GM21390 (cell line): ENCODE data around the gene ACTR5.
"Not testable (repeated sequence)": the region's sequence is repeated elsewhere in the genome, so short reads cannot be mapped to it uniquely, and the experiment has no call there.

Experiments used
- ATAC-seq: cut with Tn5 transposase; IDR thresholded peaks from one replicate; pipeline ENCODE4 v1.9.1; 2021; ENCODE audit not compliant: unreplicated experiment

ACTR5 gene

DNA sequence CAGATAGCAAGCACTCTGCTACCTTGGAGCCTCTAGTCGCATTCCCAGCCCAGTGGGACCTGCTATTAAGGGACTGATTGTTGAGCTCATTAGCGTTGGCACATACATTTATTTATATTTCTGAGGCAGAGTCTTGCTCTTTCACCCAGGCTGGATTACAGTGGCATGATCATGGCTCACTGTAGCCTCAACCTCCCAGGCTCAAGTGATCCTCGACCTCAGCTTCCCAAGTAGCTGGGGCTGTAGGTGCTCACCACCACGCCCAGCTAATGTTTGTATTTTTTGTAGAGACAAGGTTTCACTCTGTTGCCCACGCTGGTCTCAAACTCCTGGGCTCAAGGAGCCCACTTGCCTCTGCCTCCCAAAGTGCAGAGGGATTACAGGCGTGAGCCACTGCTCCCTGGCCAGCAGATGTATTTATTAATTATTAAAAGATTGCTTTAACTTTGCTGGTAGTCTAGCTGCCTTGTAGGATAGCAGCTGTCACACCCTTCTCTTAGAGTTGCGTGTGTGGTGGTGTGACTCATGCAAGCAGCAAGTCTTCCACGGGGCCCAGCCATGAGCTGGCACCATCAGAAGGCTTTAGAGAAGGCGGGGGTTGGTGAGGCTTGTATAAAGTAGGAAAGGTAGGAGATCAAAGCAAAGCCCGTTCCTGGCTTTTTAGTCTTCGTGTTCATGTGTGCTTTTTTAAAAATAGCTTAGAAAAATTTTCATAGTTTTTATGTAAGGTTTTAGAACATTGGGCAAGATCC, 16.5 kb downstream of the ACTR5 start:
- no peak for ATAC-seq

DNA sequence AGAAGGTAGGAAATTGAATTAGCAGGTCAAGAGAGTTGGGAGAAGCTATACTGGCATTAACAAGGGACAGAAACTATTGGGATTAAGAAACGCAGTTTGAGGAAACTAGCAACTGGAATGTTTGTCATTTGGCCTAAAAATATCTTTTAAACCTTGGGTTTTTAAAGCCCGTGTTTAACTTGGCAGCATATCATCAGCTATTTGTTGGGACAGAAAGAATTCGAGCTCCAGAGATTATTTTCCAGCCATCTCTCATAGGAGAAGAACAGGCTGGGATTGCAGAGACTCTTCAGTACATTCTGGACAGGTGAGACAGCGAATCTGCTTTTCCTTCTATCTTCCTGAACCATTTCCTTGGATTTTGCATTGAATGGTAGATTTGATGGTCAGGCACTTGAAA, 17.8 kb downstream of the ACTR5 start:
- ATAC-seq, result no peak

DNA sequence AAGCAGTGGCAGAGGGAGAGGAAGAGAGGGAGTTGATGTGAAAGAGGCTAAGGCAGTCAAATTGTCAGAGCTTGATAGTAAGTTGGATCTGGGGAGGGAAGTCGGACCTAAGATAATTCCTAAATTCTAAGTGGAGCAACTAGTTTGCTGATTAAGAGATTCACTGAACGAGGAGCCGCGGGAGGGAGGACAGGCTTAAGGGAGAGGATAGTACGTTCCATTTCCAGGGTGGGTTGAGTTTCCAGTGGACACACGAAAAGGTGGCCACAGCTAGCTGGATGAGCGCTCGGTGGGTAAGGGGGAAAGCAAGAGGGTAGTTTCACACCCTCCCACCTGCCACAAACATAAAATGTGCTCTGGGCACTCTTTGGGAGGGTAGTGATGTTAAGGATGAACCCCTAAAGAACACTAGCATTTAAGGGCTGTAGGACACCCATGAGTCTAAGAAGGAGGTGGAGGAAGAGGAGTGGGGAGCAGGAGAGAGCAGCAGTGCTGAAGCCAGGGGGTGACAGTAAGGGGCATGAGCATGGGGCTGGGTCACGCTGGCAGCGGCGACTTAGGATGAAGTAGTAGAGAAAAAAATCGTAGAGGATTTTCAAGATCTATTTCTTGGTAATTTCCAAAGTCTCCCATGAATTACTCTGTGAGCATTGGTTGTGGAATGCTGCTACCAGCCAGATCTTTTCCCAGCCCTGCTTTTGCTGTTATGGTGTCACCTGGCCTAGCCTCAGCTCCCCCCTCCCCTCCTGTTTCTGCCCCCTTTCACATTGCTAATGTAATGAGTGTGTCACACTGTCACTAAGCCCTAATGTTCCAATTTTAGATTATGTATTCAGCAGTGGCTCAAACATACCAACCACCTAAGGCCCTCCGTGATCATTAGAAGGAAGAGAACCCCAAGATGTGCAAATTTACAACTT, 21.4 kb downstream of the ACTR5 start:
- no peak for ATAC-seq

DNA sequence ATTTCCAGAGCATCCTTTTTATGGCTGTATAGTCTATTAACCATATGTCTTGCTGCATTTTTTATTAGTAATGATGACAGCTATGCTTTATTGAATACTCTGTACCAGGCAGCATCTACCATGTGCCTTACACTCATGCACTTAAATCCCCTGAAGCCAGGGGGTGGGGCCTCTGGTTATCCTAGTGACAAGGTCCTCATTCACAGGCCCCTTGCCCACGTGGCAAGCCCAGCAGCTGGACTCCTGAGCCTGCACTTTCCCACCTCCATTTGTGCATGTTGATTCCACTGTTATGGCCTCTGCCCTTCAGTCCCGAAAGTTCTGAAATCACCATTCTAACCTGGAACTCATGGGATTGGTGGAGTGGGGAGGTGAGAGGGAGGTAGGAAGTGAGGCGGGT, 22.3 kb downstream of the ACTR5 start:
- ATAC-seq, result no peak

DNA sequence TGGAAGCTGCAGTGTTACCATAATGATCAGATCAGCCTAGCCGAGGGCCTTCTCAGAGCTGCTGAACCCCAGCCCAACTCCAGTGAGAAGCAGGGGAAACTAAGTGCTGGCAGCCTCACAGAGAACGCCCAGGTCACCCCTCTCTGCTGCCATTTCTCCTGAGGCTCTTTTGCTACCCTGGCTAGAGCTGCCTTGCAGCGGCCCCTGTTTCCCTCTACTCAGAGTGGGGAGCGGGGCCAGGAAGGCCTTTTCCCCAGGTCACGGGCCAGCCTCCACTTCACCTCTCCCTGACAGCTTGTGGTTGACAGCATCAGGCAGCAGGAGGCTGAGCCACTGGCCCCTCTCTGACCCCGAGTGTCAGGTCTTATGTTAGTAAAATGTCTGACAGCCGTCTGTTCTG, 22.7 kb downstream of the ACTR5 start:
- no peak for ATAC-seq

DNA sequence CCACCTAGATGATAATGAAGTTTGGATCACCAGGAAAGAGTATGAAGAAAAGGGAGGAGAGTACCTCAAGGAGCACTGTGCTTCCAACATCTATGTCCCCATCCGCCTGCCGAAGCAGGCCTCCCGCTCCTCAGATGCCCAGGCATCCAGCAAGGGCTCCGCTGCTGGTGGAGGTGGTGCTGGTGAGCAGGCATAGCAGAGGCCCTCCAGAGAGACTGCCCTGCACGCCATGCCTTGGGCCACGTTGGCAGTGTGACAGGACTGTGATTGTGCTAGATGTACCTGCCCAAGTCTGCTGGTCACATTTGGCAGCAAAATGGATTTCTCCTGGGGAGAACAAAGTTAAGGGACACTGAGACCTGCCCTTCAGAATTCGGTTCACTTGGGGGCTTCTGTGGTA, 23.4 kb downstream of the ACTR5 start:
- no peak for ATAC-seq

DNA sequence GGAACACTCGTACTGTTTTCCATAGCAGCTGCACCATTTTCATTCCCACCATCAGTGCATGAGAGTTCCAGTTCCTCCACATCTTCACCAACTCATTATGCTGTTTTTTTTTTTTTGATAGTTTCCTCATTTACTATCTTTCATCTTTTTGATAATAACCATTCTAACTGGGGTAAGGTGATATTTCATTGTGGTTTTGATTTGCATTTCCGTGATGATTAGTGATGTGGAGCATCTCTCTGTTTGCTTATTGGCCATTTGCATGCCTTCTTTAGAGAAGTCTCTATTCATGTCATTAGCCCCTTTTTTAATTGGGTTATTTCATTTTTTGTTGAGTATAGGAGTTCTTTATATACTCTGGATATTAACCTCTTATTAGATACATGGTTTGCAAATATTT, 25.9 kb downstream of the ACTR5 start:
- ATAC-seq, result no peak

DNA sequence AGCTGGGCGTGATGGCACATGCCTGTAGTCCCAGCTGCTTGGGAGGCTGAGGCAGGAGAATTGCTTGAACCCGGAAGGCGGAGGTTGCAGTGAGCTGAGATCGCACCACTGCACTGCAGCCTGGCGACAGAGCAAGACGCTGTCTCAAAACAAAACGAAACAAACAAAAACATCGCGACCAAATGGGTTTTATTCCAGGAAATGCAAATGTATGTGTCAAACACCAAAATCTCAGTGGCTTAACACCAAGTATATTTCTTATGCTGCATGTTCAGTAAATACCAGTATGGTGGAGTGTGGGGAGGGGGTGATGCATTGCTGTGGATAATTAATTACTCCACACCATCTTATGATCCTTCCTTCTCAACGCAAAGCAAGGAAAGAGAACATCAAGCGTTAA, 28.1 kb downstream of the ACTR5 start:
- ATAC-seq, result no peak

DNA sequence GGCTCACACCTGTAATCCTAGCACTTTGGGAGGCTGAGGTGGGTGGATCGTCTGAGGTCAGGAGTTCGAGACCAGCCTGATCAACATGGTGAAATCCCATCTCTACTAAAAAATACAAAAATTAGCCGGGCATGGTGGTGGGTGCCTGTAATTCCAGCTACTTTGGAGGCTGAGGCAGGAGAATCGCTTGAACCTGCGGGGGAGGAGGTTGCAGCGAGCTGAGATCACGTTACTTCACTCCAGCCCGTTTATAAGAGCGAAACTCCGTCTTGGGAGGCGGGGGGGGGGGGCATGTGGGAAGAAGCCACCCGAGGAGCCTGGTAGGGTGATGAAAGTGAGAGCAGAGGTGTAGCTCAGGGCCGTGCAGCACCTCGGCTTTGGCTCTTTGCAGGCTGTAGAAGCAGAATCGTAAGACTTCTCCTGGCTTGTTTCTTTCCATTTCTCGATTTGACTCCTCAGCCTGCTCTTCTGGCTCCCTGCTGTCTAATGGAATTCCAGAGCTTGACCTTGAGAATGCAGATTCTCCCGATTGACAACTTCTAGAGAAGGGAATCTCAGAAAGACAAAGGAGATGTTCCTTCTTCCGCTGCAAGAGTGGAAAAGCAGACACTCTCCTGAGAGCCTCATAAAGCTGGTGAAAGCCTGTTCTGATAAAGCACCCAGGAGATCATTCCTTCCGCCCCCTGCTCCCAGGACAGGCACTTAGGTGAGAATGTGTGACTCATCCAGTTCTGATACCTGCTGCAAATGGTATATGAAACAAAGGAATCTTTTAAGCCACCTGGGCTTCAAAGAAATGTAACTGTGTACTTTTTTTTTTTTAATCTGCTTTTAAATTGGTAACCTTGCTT, 31.2 kb downstream of the ACTR5 start:
- ATAC-seq, result no peak

DNA sequence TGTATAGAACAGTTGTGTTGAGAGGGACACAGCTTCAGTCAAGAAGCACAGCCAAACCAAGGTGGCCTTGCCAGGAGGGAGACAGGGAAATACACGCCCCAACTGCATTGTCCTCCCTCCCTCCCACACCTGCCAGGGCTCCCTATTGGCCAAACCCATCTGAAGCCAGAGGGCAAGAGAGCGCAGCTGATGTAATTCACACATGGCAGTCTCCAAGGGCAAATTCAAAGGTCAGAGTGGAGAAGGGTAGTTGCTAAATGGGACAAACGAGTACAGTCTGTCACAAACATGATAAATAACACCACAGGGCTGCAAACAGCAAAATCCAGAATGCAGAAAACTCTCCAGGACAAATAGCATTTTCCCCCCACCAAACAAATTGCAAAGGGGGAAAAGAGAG, 34.0 kb downstream of the ACTR5 start:
- no peak for ATAC-seq

DNA sequence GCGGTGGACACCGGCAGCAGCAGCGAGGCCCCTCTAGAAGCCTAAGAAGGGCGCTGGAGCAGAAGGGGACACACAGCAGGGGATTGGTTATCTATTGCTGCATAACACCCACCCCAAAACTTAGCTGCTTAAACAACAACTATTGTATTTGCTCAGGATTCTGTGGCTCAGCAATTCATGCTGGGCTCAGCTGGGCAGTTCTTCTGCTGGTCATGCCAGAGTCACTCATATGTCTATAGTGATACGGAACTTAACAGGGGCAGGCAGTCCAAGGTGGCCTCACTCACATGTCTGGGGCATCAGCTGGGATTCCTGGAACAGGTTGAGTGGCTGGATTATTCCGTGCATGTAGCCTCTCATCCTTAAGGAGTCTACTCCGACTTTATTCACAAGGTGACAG, 39.6 kb downstream of the ACTR5 start:
- ATAC-seq, result no peak

DNA sequence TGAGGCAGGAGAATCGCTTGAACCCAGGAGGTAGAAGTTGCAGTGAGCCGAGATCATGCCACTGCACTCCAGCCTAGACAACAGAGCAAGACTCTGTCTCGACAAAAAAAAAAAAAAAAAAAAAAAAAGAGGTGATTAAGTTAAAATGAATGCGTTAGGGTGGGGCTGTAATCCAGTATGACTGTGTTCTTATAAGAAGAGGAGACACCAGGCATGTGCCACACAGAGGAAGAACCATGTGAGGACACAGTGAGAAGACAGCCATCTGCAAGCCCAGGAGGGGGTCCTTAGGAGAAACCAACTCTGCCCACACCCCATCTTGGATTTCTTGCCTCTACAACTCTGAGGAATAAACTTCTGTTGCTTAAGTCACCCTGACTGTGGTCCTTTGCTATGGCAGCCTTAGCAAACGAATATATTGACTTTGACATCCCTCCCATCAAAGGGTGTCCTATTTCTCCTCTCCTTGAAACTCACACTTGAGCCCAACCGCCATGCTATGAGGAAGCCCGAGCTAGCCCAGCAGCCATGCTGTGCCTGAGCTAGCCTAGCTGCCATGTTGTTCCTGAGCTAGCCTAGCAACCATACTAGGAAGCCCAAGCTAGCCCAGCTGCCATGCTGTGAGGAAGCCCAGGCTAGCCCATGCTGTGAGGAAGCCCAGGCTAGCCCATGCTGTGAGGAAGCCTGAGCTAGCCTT, 41.4 kb downstream of the ACTR5 start:
- ATAC-seq, result no peak

DNA sequence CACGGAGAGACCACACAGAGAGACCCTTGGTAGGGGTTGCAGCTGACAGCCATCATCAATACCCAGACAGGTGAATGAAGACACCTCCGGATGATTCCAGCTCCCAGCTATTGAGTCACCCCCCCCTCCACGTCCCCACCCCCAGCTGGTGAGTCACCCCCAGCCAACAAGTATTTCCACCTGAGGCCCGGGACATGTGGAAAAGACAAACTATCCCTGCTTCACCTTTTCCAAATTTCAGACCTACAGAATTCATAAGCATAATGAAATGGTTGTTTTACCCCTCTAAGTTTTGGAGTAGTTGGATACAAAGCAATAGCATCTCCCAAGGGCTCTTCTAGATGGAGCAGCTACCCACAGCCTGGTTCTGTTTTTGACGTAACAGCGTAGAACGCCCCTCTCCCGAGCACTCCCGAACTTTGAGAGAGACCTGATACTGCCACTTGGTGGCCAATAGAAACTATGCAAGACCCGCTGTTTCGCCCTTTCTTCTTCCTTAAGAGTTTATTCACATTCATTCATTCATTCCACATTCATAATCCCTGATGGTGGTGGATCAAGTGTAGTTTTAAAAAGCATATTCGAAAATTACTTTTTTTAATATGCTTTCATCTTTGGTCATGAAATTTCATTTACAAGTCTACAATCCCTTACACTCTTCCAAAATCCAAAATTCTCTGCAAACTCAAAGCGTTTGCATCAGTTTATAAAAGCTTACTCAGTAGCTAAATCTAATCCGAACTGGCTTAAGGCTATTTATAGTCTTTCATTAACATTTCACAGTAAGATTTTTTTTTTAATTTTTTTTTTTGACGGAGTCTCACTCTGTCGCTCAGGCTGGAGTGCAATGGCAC, 42.2 kb downstream of the ACTR5 start:
- no peak for ATAC-seq

DNA sequence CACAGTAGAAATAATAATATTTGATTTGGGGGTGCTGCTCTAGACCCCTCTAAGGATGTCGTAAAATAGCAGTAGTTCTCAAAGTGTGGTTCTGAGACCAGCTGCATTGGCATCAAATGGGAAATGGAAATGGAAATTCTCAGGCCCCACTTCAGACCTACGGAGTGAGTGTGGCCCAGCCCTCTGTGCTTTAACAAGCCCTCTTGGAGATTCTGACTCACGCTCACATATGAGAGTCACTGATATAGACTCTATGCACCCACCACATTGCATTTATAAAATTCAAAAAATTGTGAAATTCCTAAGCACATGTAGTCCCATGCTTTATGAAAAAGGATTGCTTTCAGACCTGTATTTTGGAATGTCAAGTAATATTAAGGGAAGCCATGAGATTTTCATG, 43.0 kb downstream of the ACTR5 start:
- no peak for ATAC-seq

DNA sequence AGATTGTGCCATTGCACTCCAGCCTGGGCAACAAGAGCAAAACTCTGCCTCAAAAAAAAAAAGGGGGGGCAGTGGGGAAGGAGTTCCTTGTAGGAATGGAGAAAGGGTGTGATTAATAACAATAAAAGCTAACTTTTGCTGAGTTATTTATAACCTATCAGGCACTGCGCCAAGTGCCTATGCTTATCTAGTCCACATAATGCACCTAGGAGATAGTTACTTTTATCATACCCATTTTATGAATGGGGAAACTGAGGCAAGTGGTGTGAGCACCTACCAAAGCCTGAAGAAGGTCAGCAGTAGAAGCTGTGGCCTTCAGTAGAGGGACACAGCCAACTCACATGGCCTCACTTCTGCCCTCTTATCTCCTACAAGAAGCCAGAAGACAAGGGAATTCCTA, 43.7 kb downstream of the ACTR5 start:
- no peak for ATAC-seq

DNA sequence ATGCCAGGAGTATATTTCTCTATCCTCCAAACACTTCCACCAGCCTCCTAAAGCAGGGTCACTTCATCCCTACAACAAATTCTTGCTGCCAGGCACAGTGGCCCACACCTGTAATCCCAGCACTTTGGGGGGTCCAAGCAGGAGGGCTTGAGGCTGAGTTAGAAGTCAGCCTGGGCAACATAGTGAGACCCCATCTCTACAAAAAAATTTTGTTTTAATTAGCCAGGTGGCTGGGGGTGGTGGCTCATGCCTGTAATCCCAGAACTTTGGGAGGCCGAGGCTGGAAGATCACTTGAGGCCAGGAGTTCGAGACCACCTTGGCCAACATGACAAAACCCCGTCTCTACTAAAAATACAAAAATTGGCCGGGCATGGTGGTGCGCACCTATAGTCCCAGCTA, 45.8 kb downstream of the ACTR5 start:
- ATAC-seq, result not testable (repeated sequence)

DNA sequence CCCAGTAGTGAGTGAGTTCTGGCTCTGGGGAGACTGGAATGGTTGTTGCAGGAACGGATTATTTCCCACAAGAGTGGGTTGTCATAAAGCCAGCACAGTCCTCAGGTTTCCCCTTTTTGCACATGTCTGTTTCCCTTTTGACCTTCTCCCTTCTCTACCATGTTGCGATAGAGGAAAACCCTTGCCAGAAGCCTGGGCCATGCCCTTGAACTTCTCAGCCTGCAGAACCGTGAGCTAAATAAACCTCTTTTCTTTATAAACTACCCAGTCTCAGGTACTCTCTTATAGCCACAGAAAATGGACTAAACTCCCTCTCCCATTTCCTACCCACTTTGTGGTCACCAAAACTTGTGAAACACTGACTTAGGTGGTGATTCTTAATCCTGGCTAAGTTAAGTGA, 50.0 kb downstream of the ACTR5 start:
- ATAC-seq, result no peak

DNA sequence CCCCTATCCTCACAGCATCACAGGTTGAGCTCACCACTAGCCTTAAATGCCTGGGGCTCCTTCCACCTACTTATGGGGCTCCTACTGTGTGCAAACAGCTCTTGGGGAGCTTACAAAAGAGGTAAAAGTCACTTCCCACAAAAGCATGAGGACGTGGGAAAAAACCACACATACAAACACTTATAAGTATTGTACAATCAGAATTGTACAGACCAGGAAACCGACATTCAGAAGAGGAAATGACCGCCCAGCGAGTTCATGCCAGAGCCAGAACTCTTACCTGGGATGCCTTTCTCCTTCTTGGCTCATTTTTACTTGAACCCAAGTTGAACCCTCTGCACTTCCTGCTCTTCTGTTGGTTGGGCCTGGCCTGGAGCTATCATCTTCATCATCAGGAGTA, 50.9 kb downstream of the ACTR5 start:
- no peak for ATAC-seq

DNA sequence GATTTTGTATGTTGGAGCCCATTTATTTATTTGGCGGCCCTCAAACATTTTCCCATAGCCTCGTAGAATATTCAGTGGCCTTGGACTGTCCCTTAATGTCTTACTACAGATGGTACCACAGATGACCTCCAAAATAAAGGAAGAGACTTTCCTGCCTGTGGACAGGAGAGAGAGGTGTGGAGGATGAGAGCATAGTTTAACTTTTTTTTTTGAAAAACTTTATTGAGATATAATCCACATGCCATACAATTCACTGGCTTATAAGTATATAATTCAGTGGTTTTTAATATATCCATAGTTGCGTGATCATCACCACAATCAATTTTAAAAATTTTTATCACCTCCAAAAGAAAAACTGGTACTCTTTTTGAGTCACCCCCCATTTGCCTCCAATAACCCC, 52.6 kb downstream of the ACTR5 start:
- ATAC-seq, result no peak

DNA sequence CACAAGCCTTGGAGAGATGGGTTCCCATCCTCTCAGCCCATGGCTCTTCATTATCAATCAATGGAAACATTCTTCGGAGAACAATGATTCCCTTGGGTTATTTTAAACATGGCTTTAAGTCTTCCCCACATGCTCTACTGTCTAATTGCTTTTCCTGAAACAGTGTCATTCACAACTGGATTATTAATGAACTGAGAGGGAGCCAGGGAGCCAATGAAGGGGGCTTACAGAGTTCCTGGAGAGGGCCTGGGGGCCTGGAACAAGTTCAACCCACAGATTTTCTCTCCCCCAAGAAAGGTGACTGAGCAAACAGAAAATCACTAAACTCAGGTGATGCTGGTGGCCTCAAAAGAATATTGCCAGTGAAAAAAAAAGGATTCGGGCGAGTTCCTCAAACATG, 56.0 kb downstream of the ACTR5 start:
- no peak for ATAC-seq
